ENCODE data around the gene ICOS.

- TF ChIP-seq POLR2A (IDR thresholded peaks at IDR 0.05; ENCODE audit: low read length): no peak
- no peak for TF ChIP-seq GATA1 (IDR thresholded peaks at IDR 0.05; ENCODE audit: low read depth, low read length)
Measured at GRCh38 chr2:203940039-203940438, 3.5 kb downstream of the ICOS start.
